PC-9 (cell line): ENCODE results near the gene MYO1F. TPM values are rescaled to one million over a fixed set of nuclear protein-coding genes. Genes with fewer than 3 reads are reported as not detected.

Experiments used
- BruUV-seq: library from RNA; stranded (reverse); fragments of 400-500 nt; replicated peaks from 2 replicates; lab custom pipeline; 2021; lab: Mats Ljungman, UMichigan
- CTCF ChIA-PET: fragments of 300-600 bp; sonication (Branson Sonifier 250); formaldehyde crosslinking; loops from one replicate; lab custom pipeline; 2022; ENCODE audit warnings: antibody characterized with exemption; lab: Charles Lee
- POLR2A ChIA-PET: fragments of 300-600 bp; sonication (Branson Sonifier 250); formaldehyde crosslinking; loops from one replicate; lab custom pipeline; 2022; ENCODE audit warnings: antibody characterized with exemption; ENCODE audit not compliant: unreplicated experiment; lab: Charles Lee
- DNase-seq, 2 experiments: peaks; one replicate each; pipeline versions ENCODE4 v3.0.0 to v3.0.0-alpha.2; 2015 to 2022; ENCODE audit warnings: mixed read lengths in 1 of 2
- H2AFZ ChIP-seq: fragments of 200-600 bp; sonication (generic); 2 replicates; pipeline ENCODE4 v1.8.1; 2017; ENCODE audit warnings: antibody characterized with exemption
- H3F3A ChIP-seq: fragments of 200-600 bp; sonication (generic); 2 replicates; pipeline ENCODE4 v1.8.1; 2017; ENCODE audit warnings: antibody characterized with exemption, mild to moderate bottlenecking, low read depth; ENCODE audit not compliant: insufficient read depth
- H3K27ac ChIP-seq: fragments of 200-600 bp; sonication (generic); 2 replicates; pipeline ENCODE4 v1.6.1; 2016; ENCODE audit warnings: mixed run types
- H3K27me3 ChIP-seq: fragments of 200-600 bp; sonication (generic); 2 replicates; pipeline ENCODE4 v1.6.1; 2016; ENCODE audit warnings: low read depth, mixed run types; ENCODE audit not compliant: insufficient read depth
- H3K36me3 ChIP-seq: fragments of 200-600 bp; sonication (generic); 2 replicates; pipeline ENCODE4 v1.6.1; 2016; ENCODE audit warnings: low read depth, mixed run types
- H3K4me1 ChIP-seq: fragments of 200-600 bp; sonication (generic); replicated peaks from 2 replicates; pipeline ENCODE4 v1.6.1; 2016; ENCODE audit warnings: mixed run types; ENCODE audit not compliant: insufficient read depth
- H3K4me2 ChIP-seq: fragments of 200-600 bp; sonication (generic); 2 replicates; pipeline ENCODE4 v1.6.1; 2017; ENCODE audit warnings: mixed run types
- H3K4me3 ChIP-seq: fragments of 200-600 bp; sonication (generic); 2 replicates; pipeline ENCODE4 v1.6.1; 2016; ENCODE audit warnings: mixed run types
- H3K79me2 ChIP-seq: fragments of 200-600 bp; sonication (generic); 2 replicates; pipeline ENCODE4 v1.6.1; 2017; ENCODE audit warnings: low read depth, mixed run types
- H3K9me2 ChIP-seq: fragments of 200-600 bp; sonication (generic); 2 replicates; pipeline ENCODE4 v1.8.1; 2017; ENCODE audit warnings: mild to moderate bottlenecking; ENCODE audit not compliant: insufficient read depth
- H3K9me3 ChIP-seq: fragments of 200-600 bp; sonication (generic); 2 replicates; pipeline ENCODE4 v1.8.1; 2016; ENCODE audit warnings: low read depth; ENCODE audit not compliant: insufficient read depth
- H4K20me1 ChIP-seq: fragments of 200-600 bp; sonication (generic); 2 replicates; pipeline ENCODE4 v1.8.1; 2017; ENCODE audit not compliant: insufficient read depth
- CTCF ChIP-seq: fragments of 200-600 bp; sonication (generic); conservative IDR thresholded peaks from 2 replicates; pipeline ENCODE4 v1.6.1; 2017; ENCODE audit warnings: mixed run types, antibody characterized with exemption, mild to moderate bottlenecking, moderate library complexity
- EZH2 ChIP-seq: fragments of 200-600 bp; sonication (generic); IDR thresholded peaks from 2 replicates; pipeline ENCODE4 v1.8.0; 2017; ENCODE audit warnings: antibody characterized with exemption, low read depth
- intact Hi-C: fragments of 100-400 bp; cut with micrococcal nuclease; formaldehyde crosslinking; loops from one replicate; pipeline ENCODE4 v1.10.0; 2022; ENCODE audit not compliant: unreplicated experiment
- total RNA-seq: library from RNA; stranded (reverse); gene quantifications from 2 replicates; pipeline ENCODE4 v1.2.3, GENCODE V29; 2021

The MYO1F gene
- total RNA-seq, 1 experiment from 2014 or later = 1.3 TPM

- no TSS peak for BruUV-seq
- no peak for DNase-seq
- H2AFZ ChIP-seq = no peak overlapping the region
Measured at GRCh38 chr19:8482696-8483095, 94.5 kb downstream of the MYO1F start.

GRCh38 chr19:8481616-8482015 lies 95.6 kb downstream of the MYO1F start:
- no TSS peak for BruUV-seq
- POLR2A ChIA-PET = no interaction called here
- DNase-seq = no peak

More at GRCh38 chr19:8482696-8483095, 94.5 kb downstream of the MYO1F start:
- ChIA-PET CTCF (interaction anchor here (0.6 kb wide), 1 partner anchor 68 kb away, joined by 7 read pairs; no protein-coding TSS in a partner anchor), POLR2A (no interaction called here)
- H3K4me3 ChIP-seq = no peak overlapping the region
- no peaks in the 10 kb centered on the region for H3K9me3 ChIP-seq
- peaks cover 16% of the 10 kb centered on the region for H3K4me1 ChIP-seq
- no peak for TF ChIP-seq EZH2
- H3K9me2 ChIP-seq = no peaks in the 10 kb centered on the region
- H3K27ac ChIP-seq = no peak overlapping the region
- peaks cover 80% of the 10 kb centered on the region for H4K20me1 ChIP-seq
- H3K27me3 ChIP-seq = no peaks in the 10 kb centered on the region
- H3K36me3 ChIP-seq = peaks cover 42% of the 10 kb centered on the region
- peaks cover 65% of the 10 kb centered on the region for H3K79me2 ChIP-seq
- no peak overlapping the region for H3K4me2 ChIP-seq
- intact Hi-C loops = loop anchor here (10.0 kb wide), 1 partner anchor 68 kb away; the partner anchor contains the start of gene MARCHF2
- peaks cover 48% of the 10 kb centered on the region for H3F3A ChIP-seq

GRCh38 chr19:8481201-8481600 lies 96.0 kb downstream of the MYO1F start:
- intact Hi-C loops = loop anchor here (2.0 to 10.0 kb wide), 2 partner anchors 44 to 66 kb away; partner anchors contain the start of gene MARCHF2
- peaks cover 79% of the 10 kb centered on the region for H3K79me2 ChIP-seq
- no peak overlapping the region for H3K4me3 ChIP-seq
- H3K27me3 ChIP-seq = no peaks in the 10 kb centered on the region
- H3K27ac ChIP-seq = no peak overlapping the region
- H3F3A ChIP-seq = peaks cover 45% of the 10 kb centered on the region
- H3K36me3 ChIP-seq = peaks cover 50% of the 10 kb centered on the region
- TF ChIP-seq EZH2 = no peak
- no peak for TF ChIP-seq CTCF
- no TSS peak for BruUV-seq
- ChIA-PET POLR2A (no interaction called here), CTCF (no interaction called here)
- peaks cover 16% of the 10 kb centered on the region for H3K4me1 ChIP-seq
- no peaks in the 10 kb centered on the region for H3K9me3 ChIP-seq
- H3K4me2 ChIP-seq = peak overlapping the region; percentile 51; the same call in 1 of the 2 replicates
- H2AFZ ChIP-seq = no peak overlapping the region
- no peaks in the 10 kb centered on the region for H3K9me2 ChIP-seq
- no peak for DNase-seq
- H4K20me1 ChIP-seq = peaks cover 84% of the 10 kb centered on the region

More at GRCh38 chr19:8481616-8482015, 95.6 kb downstream of the MYO1F start:
- peaks cover 84% of the 10 kb centered on the region for H4K20me1 ChIP-seq
- CTCF ChIA-PET = no interaction called here
- peaks cover 47% of the 10 kb centered on the region for H3K36me3 ChIP-seq
- peaks cover 75% of the 10 kb centered on the region for H3K79me2 ChIP-seq
- no peak overlapping the region for H3K4me3 ChIP-seq
- H3K9me2 ChIP-seq = no peaks in the 10 kb centered on the region
- H2AFZ ChIP-seq = no peak overlapping the region
- peaks cover 16% of the 10 kb centered on the region for H3K4me1 ChIP-seq
- no peak for TF ChIP-seq CTCF
- TF ChIP-seq EZH2 = no peak
- no peak overlapping the region for H3K4me2 ChIP-seq
- peaks cover 46% of the 10 kb centered on the region for H3F3A ChIP-seq
- no peaks in the 10 kb centered on the region for H3K9me3 ChIP-seq
- H3K27ac ChIP-seq = no peak overlapping the region
- H3K27me3 ChIP-seq = no peaks in the 10 kb centered on the region
- intact Hi-C loops = loop anchor here (2.0 to 10.0 kb wide), 2 partner anchors 43 to 67 kb away; partner anchors contain the start of gene MARCHF2
